Measurements from ENCODE around the gene CRY2.

- TF ChIP-seq, protein P1, sequence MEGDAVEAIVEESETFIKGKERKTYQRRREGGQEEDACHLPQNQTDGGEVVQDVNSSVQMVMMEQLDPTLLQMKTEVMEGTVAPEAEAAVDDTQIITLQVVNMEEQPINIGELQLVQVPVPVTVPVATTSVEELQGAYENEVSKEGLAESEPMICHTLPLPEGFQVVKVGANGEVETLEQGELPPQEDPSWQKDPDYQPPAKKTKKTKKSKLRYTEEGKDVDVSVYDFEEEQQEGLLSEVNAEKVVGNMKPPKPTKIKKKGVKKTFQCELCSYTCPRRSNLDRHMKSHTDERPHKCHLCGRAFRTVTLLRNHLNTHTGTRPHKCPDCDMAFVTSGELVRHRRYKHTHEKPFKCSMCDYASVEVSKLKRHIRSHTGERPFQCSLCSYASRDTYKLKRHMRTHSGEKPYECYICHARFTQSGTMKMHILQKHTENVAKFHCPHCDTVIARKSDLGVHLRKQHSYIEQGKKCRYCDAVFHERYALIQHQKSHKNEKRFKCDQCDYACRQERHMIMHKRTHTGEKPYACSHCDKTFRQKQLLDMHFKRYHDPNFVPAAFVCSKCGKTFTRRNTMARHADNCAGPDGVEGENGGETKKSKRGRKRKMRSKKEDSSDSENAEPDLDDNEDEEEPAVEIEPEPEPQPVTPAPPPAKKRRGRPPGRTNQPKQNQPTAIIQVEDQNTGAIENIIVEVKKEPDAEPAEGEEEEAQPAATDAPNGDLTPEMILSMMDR (IDR thresholded peaks at IDR 0.05; ENCODE audit: low read depth, low read length): no peak
- no peak for TF ChIP-seq POLR2A (IDR thresholded peaks at IDR 0.05; ENCODE audit: extremely low read depth, insufficient read length)
- no peak for TF ChIP-seq MYC (IDR thresholded peaks at IDR 0.05; ENCODE audit: low read depth, low read length)
- no peak for TF ChIP-seq MAX (IDR thresholded peaks at IDR 0.05; ENCODE audit: low read depth, low read length)
These were observed 75.3 kb downstream of the CRY2 start, which contains the start of gene LARGE2 for GRCh38 chr11:45922425-45923082.
